Gastroesophageal sphincter (tissue), 3 donors: ENCODE data around the gene AXIN2.

ENCODE experiments used
- CTCF ChIP-seq, 4 experiments: fragments of 200-600 bp in 2 of 4; fragments of 450-650 bp in 2 of 4; sonication (generic) in 1 of 4; IDR thresholded peaks; one replicate each; pipeline ENCODE4 v1.5.1; 2017 to 2019; ENCODE audit warnings: antibody characterized with exemption in 4 of 4, mild to moderate bottlenecking in 2 of 4, moderate library complexity in 2 of 4
- EP300 ChIP-seq: sonication (generic); formaldehyde crosslinking; IDR thresholded peaks from one replicate; pipeline ENCODE4 v1.6.1; 2017; ENCODE audit warnings: antibody characterized with exemption, mild to moderate bottlenecking
- POLR2A ChIP-seq, 2 donors: fragments of 450-650 bp; IDR thresholded peaks; one replicate each; pipeline ENCODE4 v1.6.1; 2017; ENCODE audit warnings: antibody characterized with exemption in 2 of 2, mild to moderate bottlenecking in 2 of 2, moderate library complexity in 1 of 2
- POLR2AphosphoS5 ChIP-seq: sonication (generic); formaldehyde crosslinking; IDR thresholded peaks from one replicate; pipeline ENCODE4 v1.6.1; 2017; ENCODE audit warnings: antibody characterized with exemption

GRCh38 chr17:65595071-65595656, 33.7 kb upstream of the AXIN2 start:
- TF ChIP-seq CTCF (IDR thresholded peaks at IDR 0.05) (no peak), POLR2AphosphoS5 (no peak), POLR2A (IDR thresholded peaks at IDR 0.05) (no peak), EP300 (no peak)
